ENCODE results near the gene CFHR5.
"Not testable (repeated sequence)": the region's sequence is repeated elsewhere in the genome, so short reads cannot be mapped to it uniquely, and the experiment has no call there.

The CFHR5 gene

DNA sequence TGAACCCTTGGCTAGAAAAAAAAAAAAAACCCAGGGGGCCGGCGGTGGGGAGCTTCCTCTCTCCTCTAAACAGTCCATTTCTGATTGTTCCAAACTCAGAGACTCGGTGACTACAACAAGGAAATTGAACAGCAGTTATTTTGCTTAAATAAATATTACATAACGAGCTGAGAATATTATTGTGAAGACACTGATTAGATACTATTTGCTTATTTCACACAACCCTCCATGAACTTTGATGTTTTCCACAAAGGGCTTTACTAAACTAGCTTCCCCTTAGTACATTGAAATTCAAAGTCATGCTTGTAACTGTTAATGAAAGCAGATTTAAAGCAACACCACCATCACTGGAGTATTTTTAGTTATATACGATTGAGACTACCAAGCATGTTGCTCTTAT lies at the start of gene CFHR5:
Gene CFHR5, plus strand, starts transcription at position 279 of the 400 bp plus-strand sequence. Its CDS starts 109 bp downstream, at position 388.
- TF ChIP-seq FOXM1 (IDR thresholded peaks at IDR 0.05; ENCODE audit: borderline replicate concordance, low read depth), result no peak
- no peak for TF ChIP-seq RAD21 (IDR thresholded peaks at IDR 0.05; ENCODE audit: low read depth)
- TF ChIP-seq EP300 (IDR thresholded peaks at IDR 0.05; ENCODE audit: borderline replicate concordance), result no peak
- TF ChIP-seq, protein P1, sequence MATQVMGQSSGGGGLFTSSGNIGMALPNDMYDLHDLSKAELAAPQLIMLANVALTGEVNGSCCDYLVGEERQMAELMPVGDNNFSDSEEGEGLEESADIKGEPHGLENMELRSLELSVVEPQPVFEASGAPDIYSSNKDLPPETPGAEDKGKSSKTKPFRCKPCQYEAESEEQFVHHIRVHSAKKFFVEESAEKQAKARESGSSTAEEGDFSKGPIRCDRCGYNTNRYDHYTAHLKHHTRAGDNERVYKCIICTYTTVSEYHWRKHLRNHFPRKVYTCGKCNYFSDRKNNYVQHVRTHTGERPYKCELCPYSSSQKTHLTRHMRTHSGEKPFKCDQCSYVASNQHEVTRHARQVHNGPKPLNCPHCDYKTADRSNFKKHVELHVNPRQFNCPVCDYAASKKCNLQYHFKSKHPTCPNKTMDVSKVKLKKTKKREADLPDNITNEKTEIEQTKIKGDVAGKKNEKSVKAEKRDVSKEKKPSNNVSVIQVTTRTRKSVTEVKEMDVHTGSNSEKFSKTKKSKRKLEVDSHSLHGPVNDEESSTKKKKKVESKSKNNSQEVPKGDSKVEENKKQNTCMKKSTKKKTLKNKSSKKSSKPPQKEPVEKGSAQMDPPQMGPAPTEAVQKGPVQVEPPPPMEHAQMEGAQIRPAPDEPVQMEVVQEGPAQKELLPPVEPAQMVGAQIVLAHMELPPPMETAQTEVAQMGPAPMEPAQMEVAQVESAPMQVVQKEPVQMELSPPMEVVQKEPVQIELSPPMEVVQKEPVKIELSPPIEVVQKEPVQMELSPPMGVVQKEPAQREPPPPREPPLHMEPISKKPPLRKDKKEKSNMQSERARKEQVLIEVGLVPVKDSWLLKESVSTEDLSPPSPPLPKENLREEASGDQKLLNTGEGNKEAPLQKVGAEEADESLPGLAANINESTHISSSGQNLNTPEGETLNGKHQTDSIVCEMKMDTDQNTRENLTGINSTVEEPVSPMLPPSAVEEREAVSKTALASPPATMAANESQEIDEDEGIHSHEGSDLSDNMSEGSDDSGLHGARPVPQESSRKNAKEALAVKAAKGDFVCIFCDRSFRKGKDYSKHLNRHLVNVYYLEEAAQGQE (IDR thresholded peaks at IDR 0.05; ENCODE audit: low read depth), result no peak
- no peak for TF ChIP-seq NFIC (IDR thresholded peaks at IDR 0.05)
- TF ChIP-seq, protein P2, sequence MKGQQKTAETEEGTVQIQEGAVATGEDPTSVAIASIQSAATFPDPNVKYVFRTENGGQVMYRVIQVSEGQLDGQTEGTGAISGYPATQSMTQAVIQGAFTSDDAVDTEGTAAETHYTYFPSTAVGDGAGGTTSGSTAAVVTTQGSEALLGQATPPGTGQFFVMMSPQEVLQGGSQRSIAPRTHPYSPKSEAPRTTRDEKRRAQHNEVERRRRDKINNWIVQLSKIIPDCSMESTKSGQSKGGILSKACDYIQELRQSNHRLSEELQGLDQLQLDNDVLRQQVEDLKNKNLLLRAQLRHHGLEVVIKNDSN (IDR thresholded peaks at IDR 0.05), result no peak
- TF ChIP-seq CREB1 (IDR thresholded peaks at IDR 0.05; ENCODE audit: low read depth), result no peak
- TF ChIP-seq, protein P3, sequence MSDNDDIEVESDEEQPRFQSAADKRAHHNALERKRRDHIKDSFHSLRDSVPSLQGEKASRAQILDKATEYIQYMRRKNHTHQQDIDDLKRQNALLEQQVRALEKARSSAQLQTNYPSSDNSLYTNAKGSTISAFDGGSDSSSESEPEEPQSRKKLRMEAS (IDR thresholded peaks at IDR 0.05), result no peak
- no peak for TF ChIP-seq TCF12 (IDR thresholded peaks at IDR 0.05; ENCODE audit: low read depth)
- TF ChIP-seq EGR1 (IDR thresholded peaks at IDR 0.05), result no peak
- no peak for TF ChIP-seq TAF1 (IDR thresholded peaks at IDR 0.05; ENCODE audit: low read depth)
- no peak for TF ChIP-seq TEAD4 (IDR thresholded peaks at IDR 0.05)
- TF ChIP-seq YY1 (IDR thresholded peaks at IDR 0.05; ENCODE audit: low read depth), result no peak
- TF ChIP-seq CEBPB (IDR thresholded peaks at IDR 0.05), result no peak
- no peak for TF ChIP-seq ZBTB7A (IDR thresholded peaks at IDR 0.05; ENCODE audit: low read depth)

DNA sequence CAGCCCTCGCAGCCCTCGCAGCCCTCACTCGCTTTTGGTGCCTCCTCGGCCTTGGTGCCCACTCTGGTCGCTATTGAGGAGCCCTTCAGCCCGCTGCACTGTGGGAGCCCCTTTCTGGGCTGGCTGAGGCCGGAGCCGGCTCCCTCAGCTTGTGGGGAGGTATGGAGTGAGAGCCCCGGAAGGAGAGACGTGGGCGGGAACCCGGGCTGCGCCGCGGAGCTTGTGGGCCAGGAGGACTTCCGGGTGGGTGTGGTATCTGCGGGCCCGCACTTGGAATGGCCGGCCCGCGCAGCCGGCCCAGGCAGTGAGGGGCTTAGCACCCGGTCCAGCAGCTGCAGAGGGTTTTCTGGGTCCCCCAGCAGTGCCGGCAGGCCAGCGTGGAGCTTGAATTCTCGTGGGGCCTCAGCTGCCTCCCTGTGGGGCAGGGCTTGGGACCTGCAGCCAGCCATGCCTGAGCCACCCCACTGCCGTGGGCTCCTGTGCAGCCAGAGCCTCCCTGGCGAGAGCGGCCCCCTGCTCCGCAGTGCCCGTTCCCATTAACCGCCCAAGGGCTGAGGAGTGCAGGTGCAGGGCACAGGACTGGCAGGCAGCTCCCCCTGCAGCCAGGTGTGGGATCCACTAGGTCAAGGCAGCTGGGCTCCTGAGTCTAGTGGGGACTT lies 43.7 kb upstream of the CFHR5 start:
- TF ChIP-seq TEAD4 (IDR thresholded peaks at IDR 0.05) (no peak), CEBPB (IDR thresholded peaks at IDR 0.05) (no peak), FOXM1 (IDR thresholded peaks at IDR 0.05; ENCODE audit: borderline replicate concordance, low read depth) (no peak), ZBTB7A (IDR thresholded peaks at IDR 0.05; ENCODE audit: low read depth) (no peak), TCF12 (IDR thresholded peaks at IDR 0.05; ENCODE audit: low read depth) (no peak), EGR1 (IDR thresholded peaks at IDR 0.05) (no peak), RAD21 (IDR thresholded peaks at IDR 0.05; ENCODE audit: low read depth) (no peak; the same call in 1 of the 2 replicates)
- TF ChIP-seq, protein P2 (IDR thresholded peaks at IDR 0.05), result no peak
- TF ChIP-seq, protein P3 (IDR thresholded peaks at IDR 0.05), result no peak

DNA sequence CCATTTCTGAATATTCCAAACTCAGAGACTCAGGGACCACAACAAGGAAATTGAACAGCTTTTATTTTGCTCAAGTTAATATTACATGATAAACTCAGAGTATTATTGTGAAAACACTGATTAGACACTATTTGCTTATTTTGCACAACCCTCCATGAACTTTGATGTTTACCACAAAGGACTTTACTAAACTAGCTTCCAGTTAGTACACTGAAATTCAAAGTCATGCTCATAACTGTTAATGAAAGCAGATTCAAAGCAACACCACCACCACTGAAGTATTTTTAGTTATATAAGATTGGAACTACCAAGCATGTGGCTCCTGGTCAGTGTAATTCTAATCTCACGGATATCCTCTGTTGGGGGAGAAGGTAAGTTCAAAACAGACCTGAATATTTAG lies 33.8 kb upstream of the CFHR5 start, which contains the start of gene CFHR2:
Gene CFHR2, plus strand, starts transcription at position 171 of the 400 bp plus-strand sequence. Its CDS starts 143 bp downstream, at position 314.
- TF ChIP-seq, protein P1 (IDR thresholded peaks at IDR 0.05; ENCODE audit: low read depth), result not testable (repeated sequence)
- TF ChIP-seq TCF12 (IDR thresholded peaks at IDR 0.05; ENCODE audit: low read depth); EP300 (IDR thresholded peaks at IDR 0.05; ENCODE audit: borderline replicate concordance): not testable (repeated sequence)

DNA sequence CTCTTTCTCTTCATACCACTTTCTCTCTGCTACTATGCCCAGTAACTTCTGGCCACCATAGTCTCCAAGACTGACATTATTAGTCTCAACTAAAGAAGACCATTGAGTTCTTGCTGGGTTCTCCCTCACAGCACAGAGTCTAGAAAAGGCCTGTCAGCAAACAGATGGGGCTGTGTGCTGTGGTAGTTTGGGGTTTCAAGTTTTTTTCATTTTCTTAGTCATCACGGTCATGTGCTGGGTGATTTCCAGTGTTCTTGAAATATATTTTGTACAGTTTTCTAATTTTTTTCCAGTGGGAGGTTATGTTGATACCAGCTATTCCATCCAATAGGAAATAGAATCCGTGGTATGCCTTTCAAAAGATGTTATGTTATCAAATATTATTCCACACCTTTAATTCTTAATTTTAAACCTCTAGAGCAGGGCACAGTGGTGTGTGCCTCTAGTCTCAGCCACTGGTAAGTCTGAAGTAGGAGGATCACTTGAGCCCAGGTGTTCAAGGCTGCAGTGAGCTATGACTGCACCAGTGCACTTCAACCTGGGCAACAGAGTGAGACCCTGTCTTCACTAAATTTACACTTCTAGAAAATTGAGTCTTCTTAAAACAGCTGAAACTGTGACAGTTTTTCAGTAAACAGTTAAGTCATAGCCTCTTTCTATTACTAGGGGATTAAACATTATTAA lies 25.5 kb upstream of the CFHR5 start:
- TF ChIP-seq ZBTB7A (IDR thresholded peaks at IDR 0.05; ENCODE audit: low read depth) (no peak), TCF12 (IDR thresholded peaks at IDR 0.05; ENCODE audit: low read depth) (no peak), TEAD4 (IDR thresholded peaks at IDR 0.05) (no peak), EGR1 (IDR thresholded peaks at IDR 0.05) (no peak), YY1 (IDR thresholded peaks at IDR 0.05; ENCODE audit: low read depth) (no peak)

DNA sequence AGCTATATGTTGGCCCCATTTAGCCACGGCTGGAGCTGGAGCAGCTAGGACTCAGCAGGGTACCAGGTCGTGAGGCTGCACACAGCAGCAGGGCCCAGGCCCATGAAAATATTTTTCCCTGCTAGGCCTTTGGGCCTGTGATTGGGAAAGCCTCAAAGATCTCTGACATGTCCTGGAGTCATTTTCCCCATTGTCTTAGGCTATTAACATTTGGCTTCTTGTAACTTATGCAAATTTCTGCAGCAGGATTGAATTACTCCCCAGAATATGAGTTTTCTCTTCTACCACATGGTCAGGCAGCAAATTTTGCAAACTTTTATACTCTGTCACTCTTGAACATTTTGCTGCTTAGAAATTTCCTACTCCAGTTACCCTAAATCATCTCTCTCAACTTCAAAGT lies 22.6 kb upstream of the CFHR5 start:
- TF ChIP-seq RAD21 (IDR thresholded peaks at IDR 0.05; ENCODE audit: low read depth) (no peak), TEAD4 (IDR thresholded peaks at IDR 0.05) (no peak), FOXM1 (IDR thresholded peaks at IDR 0.05; ENCODE audit: borderline replicate concordance, low read depth) (no peak), ZBTB7A (IDR thresholded peaks at IDR 0.05; ENCODE audit: low read depth) (no peak), TCF12 (IDR thresholded peaks at IDR 0.05; ENCODE audit: low read depth) (no peak), EGR1 (IDR thresholded peaks at IDR 0.05) (no peak), YY1 (IDR thresholded peaks at IDR 0.05; ENCODE audit: low read depth) (no peak), TAF1 (IDR thresholded peaks at IDR 0.05; ENCODE audit: low read depth) (no peak), CREB1 (IDR thresholded peaks at IDR 0.05; ENCODE audit: low read depth) (no peak), CEBPB (IDR thresholded peaks at IDR 0.05) (no peak)
- TF ChIP-seq, protein P1 (IDR thresholded peaks at IDR 0.05; ENCODE audit: low read depth), result no peak
- TF ChIP-seq, protein P2 (IDR thresholded peaks at IDR 0.05), result no peak
- TF ChIP-seq, protein P3 (IDR thresholded peaks at IDR 0.05), result no peak
